ENCODE data around the gene LZTFL1.

DNA sequence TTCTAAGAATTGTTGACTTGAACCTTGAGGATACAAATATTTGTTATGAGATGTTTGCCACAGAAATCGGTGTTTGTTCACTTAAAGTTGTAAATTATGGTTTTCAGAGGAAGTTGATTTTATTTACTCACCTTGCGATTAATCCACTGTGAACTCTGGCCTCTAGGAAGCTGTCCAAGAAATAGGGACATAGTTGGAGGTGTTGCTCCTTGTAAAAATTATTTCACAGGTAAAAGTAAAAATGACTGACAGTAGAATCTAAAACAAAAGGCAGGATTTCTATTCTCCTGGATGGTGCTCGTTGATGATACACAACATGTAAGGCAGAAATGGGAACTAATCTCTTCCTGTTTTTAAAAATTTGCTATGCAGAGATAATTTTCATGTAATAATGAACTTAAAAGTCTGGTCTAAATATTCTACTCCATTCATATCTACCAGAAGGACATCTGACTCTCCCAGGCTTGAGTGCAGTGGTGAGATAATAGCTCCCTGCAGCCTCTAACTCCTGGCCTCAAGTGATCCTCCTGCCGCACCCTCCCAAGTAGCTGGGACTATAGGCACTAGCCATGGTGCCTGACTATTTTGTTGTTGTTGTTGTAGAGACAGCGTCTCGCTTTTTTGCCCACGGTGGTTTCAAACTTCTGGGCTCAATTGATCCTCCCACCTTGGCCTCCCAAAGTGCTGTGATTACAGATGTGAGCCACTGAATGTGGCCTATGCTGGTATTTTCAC is 17.1 kb upstream of the LZTFL1 start:
- TF ChIP-seq CTCF (IDR thresholded peaks at IDR 0.05; ENCODE audit: poor library complexity) (no peak), EZH2 (IDR thresholded peaks at IDR 0.05; ENCODE audit: borderline replicate concordance) (no peak), EZH2phosphoT487 (IDR thresholded peaks at IDR 0.05; ENCODE audit: low read depth, severe bottlenecking, unreplicated experiment) (no peak)
